Mesenchymal stem cell (in vitro differentiated cells and primary cell): ENCODE results near the gene SKAP1.
A peak's percentile ranks its signal among the peaks of the same experiment; 100 is the strongest.

Source experiments
- DNase-seq: peaks from one replicate; pipeline ENCODE4 v3.0.0-alpha.2; 2013
- H2AFZ ChIP-seq: one replicate; pipeline ENCODE4 v1.6.1; 2013; ENCODE audit warnings: low read depth, mild to moderate bottlenecking, control low read depth, inconsistent platforms, low read length, moderate library complexity
- H2AK5ac ChIP-seq: 2 replicates; pipeline ENCODE4 v1.6.1; 2013; ENCODE audit warnings: low read length, moderate library complexity, mild to moderate bottlenecking, inconsistent platforms; ENCODE audit not compliant: severe bottlenecking
- H2BK120ac ChIP-seq: one replicate; pipeline ENCODE4 v1.6.1; 2013; ENCODE audit warnings: low read depth, mild to moderate bottlenecking, inconsistent platforms, low read length, moderate library complexity
- H2BK12ac ChIP-seq, 2 experiments: one replicate each; pipeline ENCODE4 v1.6.1; 2013; ENCODE audit warnings: inconsistent platforms in 2 of 2, low read length in 2 of 2, mild to moderate bottlenecking in 2 of 2, moderate library complexity in 2 of 2, control low read depth in 1 of 2
- H2BK15ac ChIP-seq: one replicate; pipeline ENCODE4 v1.6.1; 2013; ENCODE audit warnings: mild to moderate bottlenecking, low read depth, inconsistent platforms; ENCODE audit not compliant: poor library complexity, severe bottlenecking
- H2BK5ac ChIP-seq: 2 replicates; pipeline ENCODE4 v1.6.1; 2013; ENCODE audit warnings: low read depth, mild to moderate bottlenecking, low read length, control low read depth, inconsistent platforms; ENCODE audit not compliant: poor library complexity, severe bottlenecking
- H3K14ac ChIP-seq, 2 experiments: one replicate each; pipeline ENCODE4 v1.6.1; 2013; ENCODE audit warnings: inconsistent platforms in 2 of 2, low read length in 2 of 2, control low read depth in 1 of 2, mild to moderate bottlenecking in 1 of 2, moderate library complexity in 1 of 2
- H3K18ac ChIP-seq, 2 experiments: one replicate each; pipeline ENCODE4 v1.6.1; 2013; ENCODE audit warnings: inconsistent platforms in 2 of 2, low read length in 2 of 2, control low read depth in 1 of 2, low read depth in 1 of 2, mild to moderate bottlenecking in 1 of 2
- H3K23ac ChIP-seq, 2 experiments: one replicate each; pipeline ENCODE4 v1.6.1; 2013; ENCODE audit warnings: inconsistent platforms in 2 of 2, low read length in 2 of 2, mild to moderate bottlenecking in 2 of 2, moderate library complexity in 2 of 2, control low read depth in 1 of 2
- H3K27ac ChIP-seq: 2 replicates; pipeline ENCODE4 v1.5.1; 2013; ENCODE audit warnings: mild to moderate bottlenecking, moderate library complexity, low read length, control low read depth, inconsistent platforms; ENCODE audit not compliant: poor library complexity, severe bottlenecking
- H3K27me3 ChIP-seq, 2 experiments: 2 replicates each; pipeline versions ENCODE4 v1.6.1 to v1.7.0; 2013; ENCODE audit warnings: low read length in 2 of 2, mild to moderate bottlenecking in 2 of 2, moderate library complexity in 2 of 2, control low read depth in 1 of 2, inconsistent platforms in 1 of 2; ENCODE audit not compliant: control insufficient read depth in 1 of 2, insufficient read depth in 1 of 2
- H3K36me3 ChIP-seq, 2 experiments: 2 replicates each; pipeline versions ENCODE4 v1.6.1 to v1.7.0; 2013; ENCODE audit warnings: low read length in 2 of 2, control low read depth in 1 of 2, inconsistent platforms in 1 of 2, low read depth in 1 of 2, mild to moderate bottlenecking in 1 of 2; ENCODE audit not compliant: insufficient read depth in 2 of 2, control insufficient read depth in 1 of 2
- H3K4ac ChIP-seq, 2 experiments: one replicate each; pipeline ENCODE4 v1.6.1; 2013; ENCODE audit warnings: inconsistent platforms in 2 of 2, low read length in 2 of 2, mild to moderate bottlenecking in 2 of 2, moderate library complexity in 2 of 2, control low read depth in 1 of 2, low read depth in 1 of 2
- H3K4me1 ChIP-seq: 2 replicates; pipeline ENCODE4 v1.6.1; 2013; ENCODE audit warnings: low read depth, low read length, control low read depth; ENCODE audit not compliant: control insufficient read depth, insufficient read depth
- H3K4me2 ChIP-seq: 2 replicates; pipeline ENCODE4 v1.6.1; 2013; ENCODE audit warnings: low read length, mild to moderate bottlenecking, inconsistent platforms; ENCODE audit not compliant: poor library complexity, severe bottlenecking
- H3K4me3 ChIP-seq, 2 experiments: 2 replicates each; pipeline versions ENCODE4 v1.5.1 to v1.7.0; 2013; ENCODE audit warnings: low read length in 2 of 2, mild to moderate bottlenecking in 2 of 2, control low read depth in 1 of 2, low read depth in 1 of 2; ENCODE audit not compliant: insufficient read depth in 1 of 2
- H3K79me1 ChIP-seq: replicated peaks from 2 replicates; pipeline ENCODE4 v1.6.1; 2013; ENCODE audit warnings: mild to moderate bottlenecking, control low read depth, low read length, inconsistent platforms; ENCODE audit not compliant: poor library complexity, severe bottlenecking
- H3K9ac ChIP-seq: 2 replicates; pipeline ENCODE4 v1.7.0; 2013; ENCODE audit warnings: mild to moderate bottlenecking, low read length, moderate library complexity
- H3K9me3 ChIP-seq: 2 replicates; pipeline ENCODE4 v1.7.0; 2013; ENCODE audit warnings: mild to moderate bottlenecking, low read length; ENCODE audit not compliant: control insufficient read depth
- H4K8ac ChIP-seq: one replicate; pipeline ENCODE4 v1.6.1; 2013; ENCODE audit warnings: inconsistent platforms, mild to moderate bottlenecking, low read length, moderate library complexity
- H4K91ac ChIP-seq: one replicate; pipeline ENCODE4 v1.6.1; 2013; ENCODE audit warnings: mild to moderate bottlenecking, low read length, inconsistent platforms
- WGBS: methylation state at CpG from one replicate; pipeline ENCODE4 v1.1.7; 2013; ENCODE audit warnings: mixed read lengths; 5-methylcytosine and 5-hydroxymethylcytosine counted together

The SKAP1 gene

GRCh38 chr17:48330421-48330820 is 99.6 kb downstream of the SKAP1 start:
- H3K79me1 ChIP-seq = no peaks in the 10 kb centered on the region
- peaks cover 8 to 10% of the 10 kb centered on the region in 2 experiments for H3K27me3 ChIP-seq
- H3K4me2 ChIP-seq = no peak overlapping the region
- H2BK120ac ChIP-seq = no peak overlapping the region
- H3K4me1 ChIP-seq = no peaks in the 10 kb centered on the region
- no peak overlapping the region for H2BK5ac ChIP-seq
- no peak overlapping the region for H4K8ac ChIP-seq
- H3K18ac ChIP-seq = no peak overlapping the region
- no peak overlapping the region for H2BK15ac ChIP-seq
- no peak overlapping the region for H3K23ac ChIP-seq
- H2AFZ ChIP-seq = no peak overlapping the region
- no peak overlapping the region for H3K4me3 ChIP-seq
- H3K36me3 ChIP-seq = no peaks in the 10 kb centered on the region
- no peak overlapping the region for H3K9ac ChIP-seq
- no peak overlapping the region for H3K4ac ChIP-seq
- H2BK12ac ChIP-seq = no peak overlapping the region
- H3K14ac ChIP-seq = peak overlapping the region in 1 of 2 experiments; percentile 25
- WGBS = 66% methylated on average over 3 of the region's 3 CpGs
- H3K9me3 ChIP-seq = no peaks in the 10 kb centered on the region
- H3K27ac ChIP-seq = no peak overlapping the region
- no peak overlapping the region for H4K91ac ChIP-seq
- DNase-seq = peak; percentile 42
- H2AK5ac ChIP-seq = no peak overlapping the region

- H3K23ac ChIP-seq = no peak overlapping the region
- H2BK120ac ChIP-seq = no peak overlapping the region
- no peak overlapping the region for H2BK15ac ChIP-seq
- H3K27ac ChIP-seq = no peak overlapping the region
- no peak overlapping the region for H3K9ac ChIP-seq
- H4K8ac ChIP-seq = no peak overlapping the region
- DNase-seq = no peak
- no peak overlapping the region for H2BK5ac ChIP-seq
- H3K4me2 ChIP-seq = no peak overlapping the region
- H3K79me1 ChIP-seq = no peaks in the 10 kb centered on the region
- H2AFZ ChIP-seq = no peak overlapping the region
- no peak overlapping the region for H3K4ac ChIP-seq
- no peaks in the 10 kb centered on the region for H3K36me3 ChIP-seq
- WGBS = no CpG with 5 or more reads among the region's 1 CpG
- no peaks in the 10 kb centered on the region for H3K4me1 ChIP-seq
- peaks cover 11 to 12% of the 10 kb centered on the region in 2 experiments for H3K27me3 ChIP-seq
- H2BK12ac ChIP-seq = no peak overlapping the region
- H3K9me3 ChIP-seq = no peaks in the 10 kb centered on the region
- no peak overlapping the region for H3K4me3 ChIP-seq
- no peak overlapping the region for H2AK5ac ChIP-seq
- no peak overlapping the region for H3K14ac ChIP-seq
- no peak overlapping the region for H4K91ac ChIP-seq
- no peak overlapping the region for H3K18ac ChIP-seq
Observed at GRCh38 chr17:48328457-48328856, 101.6 kb downstream of the SKAP1 start.

GRCh38 chr17:48326310-48326709 is 103.7 kb downstream of the SKAP1 start:
- Histone ChIP-seq H2BK15ac (no peak overlapping the region), H2AK5ac (no peak overlapping the region), H3K4me1 (no peaks in the 10 kb centered on the region), H3K36me3 (no peaks in the 10 kb centered on the region), H4K8ac (no peak overlapping the region), H3K9ac (no peak overlapping the region), H2BK120ac (no peak overlapping the region), H2AFZ (no peak overlapping the region), H3K14ac (no peak overlapping the region), H3K23ac (no peak overlapping the region), H2BK5ac (no peak overlapping the region), H3K9me3 (no peaks in the 10 kb centered on the region), H4K91ac (no peak overlapping the region), H3K27me3 (peaks cover 12 to 15% of the 10 kb centered on the region in 2 experiments), H3K27ac (no peak overlapping the region), H2BK12ac (no peak overlapping the region), H3K18ac (no peak overlapping the region), H3K4ac (no peak overlapping the region), H3K4me2 (no peak overlapping the region), H3K79me1 (no peaks in the 10 kb centered on the region), H3K4me3 (no peak overlapping the region)
- DNase-seq = no peak
- 100% methylated on average over 1 of the region's 2 CpGs for WGBS

- H3K23ac ChIP-seq = no peak overlapping the region
- H3K18ac ChIP-seq = no peak overlapping the region
- no peaks in the 10 kb centered on the region for H3K9me3 ChIP-seq
- H2BK120ac ChIP-seq = no peak overlapping the region
- DNase-seq = peak; percentile 39
- no peak overlapping the region for H2BK5ac ChIP-seq
- H3K4ac ChIP-seq = no peak overlapping the region
- no peak overlapping the region for H3K27ac ChIP-seq
- H4K8ac ChIP-seq = no peak overlapping the region
- no peak overlapping the region for H3K4me3 ChIP-seq
- H3K4me1 ChIP-seq = no peaks in the 10 kb centered on the region
- H2AK5ac ChIP-seq = no peak overlapping the region
- no peak overlapping the region for H3K9ac ChIP-seq
- no peaks in the 10 kb centered on the region for H3K36me3 ChIP-seq
- H3K27me3 ChIP-seq = peaks cover 7 to 13% of the 10 kb centered on the region in 2 experiments
- H2AFZ ChIP-seq = no peak overlapping the region
- H2BK12ac ChIP-seq = no peak overlapping the region
- no peak overlapping the region for H2BK15ac ChIP-seq
- no peak overlapping the region for H3K14ac ChIP-seq
- no peak overlapping the region for H4K91ac ChIP-seq
- no peaks in the 10 kb centered on the region for H3K79me1 ChIP-seq
- H3K4me2 ChIP-seq = no peak overlapping the region
Observed at GRCh38 chr17:48322060-48322459, 108.0 kb downstream of the SKAP1 start.
